Measurements from ENCODE around the gene PSME3IP1. TPM values are rescaled to one million over a fixed set of nuclear protein-coding genes. Genes with fewer than 3 reads are reported as not detected.

Gene PSME3IP1
- total and polyA plus RNA-seq, 7 experiments from 2014 or later = 76.3 to 159 (median 140) TPM

GRCh38 chr16:57167538-57167937 is 18.3 kb downstream of the PSME3IP1 start:
- Mint-ChIP-seq H3K4me3 (peak overlapping the region in 1 of 10 donors; percentile 35), H3K27ac (peak overlapping the region in 1 of 9 donors; percentile 61), H3K36me3 (peaks cover 21 to 51% (median 37%) of the 10 kb centered on the region in 5 donors), H3K27me3 (no peaks in the 10 kb centered on the region), H3K9me3 (no peaks in the 10 kb centered on the region), H3K4me1 (peaks cover 5 to 28% (median 15%) of the 10 kb centered on the region in 7 donors)
- no peaks in the 10 kb centered on the region for H3K27me3 ChIP-seq (ENCODE audit: control insufficient read depth in 2 of 2, insufficient read depth in 2 of 2, low read length in 2 of 2)
- ATAC-seq (no peak), DNase-seq (no peak)
- POLR2A ChIA-PET = interaction anchor here (0.7 kb wide), 2 partner anchors 83 to 541 kb away, joined by 3 read pairs; no protein-coding TSS in a partner anchor
- H3K4me3 ChIP-seq (ENCODE audit: low read length) = no peak overlapping the region
- H3K36me3 ChIP-seq (ENCODE audit: control insufficient read depth in 2 of 3, insufficient read depth in 3 of 3, low read length in 3 of 3) = peaks cover 22 to 72% (median 33%) of the 10 kb centered on the region in 3 experiments
- H3K4me1 ChIP-seq (ENCODE audit: control insufficient read depth in 2 of 2, insufficient read depth in 2 of 2, low read length in 2 of 2) = peaks cover 0 to 4% of the 10 kb centered on the region in 2 donors
- H3K27ac ChIP-seq (ENCODE audit: low read depth, low read length) = no peak overlapping the region
- CTCF ChIA-PET = interaction anchor here (0.6 to 5.8 kb wide), 6 partner anchors 75 to 644 kb away, joined by 3 to 36 read pairs (median 4); partner anchors contain the start of gene CPNE2
- H3K9me3 ChIP-seq (ENCODE audit: control insufficient read depth in 2 of 3, low read length in 3 of 3) = no peaks in the 10 kb centered on the region
- intact Hi-C loops (cut with micrococcal nuclease) = loop anchor here (5.0 kb wide), 2 partner anchors 250 to 375 kb away; no protein-coding TSS in a partner anchor

GRCh38 chr16:57166951-57167350 is 18.9 kb downstream of the PSME3IP1 start:
- no peak overlapping the region for H3K27ac Mint-ChIP-seq
- CTCF ChIA-PET = interaction anchor here (0.6 to 5.8 kb wide), 5 partner anchors 74 to 206 kb away, joined by 3 to 31 read pairs (median 5); partner anchors contain the start of gene CPNE2
- peaks cover 5 to 28% (median 15%) of the 10 kb centered on the region in 7 donors for H3K4me1 Mint-ChIP-seq
- POLR2A ChIA-PET = interaction anchor here (0.5 to 1.0 kb wide), 2 partner anchors 54 to 74 kb away, joined by 3 to 7 read pairs; partner anchors contain the start of gene CPNE2
- H3K27ac ChIP-seq (ENCODE audit: low read depth, low read length) = no peak overlapping the region
- no peaks in the 10 kb centered on the region for H3K9me3 Mint-ChIP-seq
- H3K36me3 ChIP-seq (ENCODE audit: control insufficient read depth in 2 of 3, insufficient read depth in 3 of 3, low read length in 3 of 3) = peaks cover 16 to 66% (median 35%) of the 10 kb centered on the region in 3 experiments
- no peak overlapping the region for H3K4me3 Mint-ChIP-seq
- DNase-seq = no peak
- H3K4me1 ChIP-seq (ENCODE audit: control insufficient read depth in 2 of 2, insufficient read depth in 2 of 2, low read length in 2 of 2) = peaks cover 0 to 4% of the 10 kb centered on the region in 2 donors
- intact Hi-C loops (cut with micrococcal nuclease) = loop anchor here (5.0 kb wide), 2 partner anchors 250 to 375 kb away; no protein-coding TSS in a partner anchor
- H3K4me3 ChIP-seq (ENCODE audit: low read length) = no peak overlapping the region
- no peaks in the 10 kb centered on the region for H3K27me3 Mint-ChIP-seq
- no peaks in the 10 kb centered on the region for H3K27me3 ChIP-seq (ENCODE audit: control insufficient read depth in 2 of 2, insufficient read depth in 2 of 2, low read length in 2 of 2)
- peaks cover 17 to 47% (median 35%) of the 10 kb centered on the region in 5 donors for H3K36me3 Mint-ChIP-seq
- no peaks in the 10 kb centered on the region for H3K9me3 ChIP-seq (ENCODE audit: control insufficient read depth in 2 of 3, low read length in 3 of 3)
- ATAC-seq = peak; percentile 53

GRCh38 chr16:57166451-57166850 is 19.4 kb downstream of the PSME3IP1 start:
- no peak overlapping the region for H3K27ac ChIP-seq (ENCODE audit: low read depth, low read length)
- Mint-ChIP-seq H3K36me3 (peaks cover 15 to 45% (median 31%) of the 10 kb centered on the region in 5 donors), H3K9me3 (no peaks in the 10 kb centered on the region), H3K4me3 (no peak overlapping the region), H3K4me1 (peaks cover 5 to 28% (median 15%) of the 10 kb centered on the region in 7 donors), H3K27ac (peak overlapping the region in 1 of 9 donors; percentile 2), H3K27me3 (no peaks in the 10 kb centered on the region)
- H3K9me3 ChIP-seq (ENCODE audit: control insufficient read depth in 2 of 3, low read length in 3 of 3) = no peaks in the 10 kb centered on the region
- H3K4me1 ChIP-seq (ENCODE audit: control insufficient read depth in 2 of 2, insufficient read depth in 2 of 2, low read length in 2 of 2) = peaks cover 0 to 4% of the 10 kb centered on the region in 2 donors
- peaks cover 13 to 61% (median 30%) of the 10 kb centered on the region in 3 experiments for H3K36me3 ChIP-seq (ENCODE audit: control insufficient read depth in 2 of 3, insufficient read depth in 3 of 3, low read length in 3 of 3)
- intact Hi-C loops (cut with micrococcal nuclease) = loop anchor here (5.0 kb wide), 2 partner anchors 251 to 374 kb away; no protein-coding TSS in a partner anchor
- POLR2A ChIA-PET = interaction anchor here (0.5 to 1.0 kb wide), 2 partner anchors 53 to 74 kb away, joined by 3 to 7 read pairs; partner anchors contain the start of gene CPNE2
- CTCF ChIA-PET = interaction anchor here (0.6 to 5.8 kb wide), 5 partner anchors 74 to 205 kb away, joined by 3 to 31 read pairs (median 5); partner anchors contain the start of gene CPNE2
- DNase-seq = no peak
- ATAC-seq = no peak
- H3K27me3 ChIP-seq (ENCODE audit: control insufficient read depth in 2 of 2, insufficient read depth in 2 of 2, low read length in 2 of 2) = no peaks in the 10 kb centered on the region
- no peak overlapping the region for H3K4me3 ChIP-seq (ENCODE audit: low read length)

- peaks cover 11 to 56% (median 29%) of the 10 kb centered on the region in 3 experiments for H3K36me3 ChIP-seq (ENCODE audit: control insufficient read depth in 2 of 3, insufficient read depth in 3 of 3, low read length in 3 of 3)
- Mint-ChIP-seq H3K27ac (no peak overlapping the region), H3K27me3 (no peaks in the 10 kb centered on the region), H3K4me3 (no peak overlapping the region), H3K9me3 (no peaks in the 10 kb centered on the region), H3K4me1 (peaks cover 5 to 29% (median 15%) of the 10 kb centered on the region in 7 donors), H3K36me3 (peaks cover 10 to 41% (median 27%) of the 10 kb centered on the region in 5 donors)
- ChIA-PET POLR2A (interaction anchor here (1.0 kb wide), 1 partner anchor 73 kb away, joined by 7 read pairs; the partner anchor contains the start of gene CPNE2), CTCF (interaction anchor here (1.3 to 5.8 kb wide), 3 partner anchors 73 to 199 kb away, joined by 4 to 31 read pairs (median 5); partner anchors contain the start of gene CPNE2)
- intact Hi-C loops (cut with micrococcal nuclease) = loop anchor here (5.0 kb wide), 2 partner anchors 251 to 374 kb away; no protein-coding TSS in a partner anchor
- H3K27ac ChIP-seq (ENCODE audit: low read depth, low read length) = no peak overlapping the region
- ATAC-seq = no peak
- H3K4me3 ChIP-seq (ENCODE audit: low read length) = no peak overlapping the region
- H3K27me3 ChIP-seq (ENCODE audit: control insufficient read depth in 2 of 2, insufficient read depth in 2 of 2, low read length in 2 of 2) = no peaks in the 10 kb centered on the region
- H3K9me3 ChIP-seq (ENCODE audit: control insufficient read depth in 2 of 3, low read length in 3 of 3) = no peaks in the 10 kb centered on the region
- DNase-seq = no peak
- peaks cover 0 to 4% of the 10 kb centered on the region in 2 donors for H3K4me1 ChIP-seq (ENCODE audit: control insufficient read depth in 2 of 2, insufficient read depth in 2 of 2, low read length in 2 of 2)
Observed at GRCh38 chr16:57165938-57166337, 19.9 kb downstream of the PSME3IP1 start.

- H3K27ac ChIP-seq (ENCODE audit: low read depth, low read length) = no peak overlapping the region
- Mint-ChIP-seq H3K27me3 (no peaks in the 10 kb centered on the region), H3K9me3 (no peaks in the 10 kb centered on the region), H3K27ac (no peak overlapping the region), H3K4me1 (peaks cover 5 to 34% (median 15%) of the 10 kb centered on the region in 7 donors), H3K4me3 (no peak overlapping the region), H3K36me3 (peaks cover 7 to 43% (median 30%) of the 10 kb centered on the region in 5 donors)
- H3K36me3 ChIP-seq (ENCODE audit: control insufficient read depth in 2 of 3, insufficient read depth in 3 of 3, low read length in 3 of 3) = peaks cover 11 to 52% (median 28%) of the 10 kb centered on the region in 3 experiments
- ChIA-PET CTCF (interaction anchor here (0.6 to 5.8 kb wide), 3 partner anchors 73 to 252 kb away, joined by 3 to 31 read pairs (median 4); partner anchors contain the start of gene CPNE2), POLR2A (no interaction called here)
- no peak for ATAC-seq
- no peak for DNase-seq
- no peaks in the 10 kb centered on the region for H3K27me3 ChIP-seq (ENCODE audit: control insufficient read depth in 2 of 2, insufficient read depth in 2 of 2, low read length in 2 of 2)
- intact Hi-C loops (cut with micrococcal nuclease) = loop anchor here (5.0 kb wide), 2 partner anchors 252 to 373 kb away; no protein-coding TSS in a partner anchor
- H3K4me1 ChIP-seq (ENCODE audit: control insufficient read depth in 2 of 2, insufficient read depth in 2 of 2, low read length in 2 of 2) = peaks cover 0 to 4% of the 10 kb centered on the region in 2 donors
- no peak overlapping the region for H3K4me3 ChIP-seq (ENCODE audit: low read length)
- H3K9me3 ChIP-seq (ENCODE audit: control insufficient read depth in 2 of 3, low read length in 3 of 3) = no peaks in the 10 kb centered on the region
Observed at GRCh38 chr16:57165483-57165882, 20.4 kb downstream of the PSME3IP1 start.

- Histone ChIP-seq H3K27ac (ENCODE audit: low read depth, low read length) (no peak overlapping the region), H3K4me1 (ENCODE audit: control insufficient read depth in 2 of 2, insufficient read depth in 2 of 2, low read length in 2 of 2) (peaks cover 0 to 4% of the 10 kb centered on the region in 2 donors), H3K4me3 (ENCODE audit: low read length) (no peak overlapping the region), H3K27me3 (ENCODE audit: control insufficient read depth in 2 of 2, insufficient read depth in 2 of 2, low read length in 2 of 2) (no peaks in the 10 kb centered on the region), H3K9me3 (ENCODE audit: control insufficient read depth in 2 of 3, low read length in 3 of 3) (no peaks in the 10 kb centered on the region), H3K36me3 (ENCODE audit: control insufficient read depth in 2 of 3, insufficient read depth in 3 of 3, low read length in 3 of 3) (peaks cover 4 to 36% (median 18%) of the 10 kb centered on the region in 3 experiments)
- intact Hi-C loops (cut with micrococcal nuclease) = no loop called here
- Mint-ChIP-seq H3K27ac (no peak overlapping the region), H3K4me3 (no peak overlapping the region), H3K27me3 (no peaks in the 10 kb centered on the region), H3K4me1 (peaks cover 5 to 36% (median 22%) of the 10 kb centered on the region in 7 donors), H3K36me3 (peaks cover 15 to 55% (median 40%) of the 10 kb centered on the region in 5 donors), H3K9me3 (no peaks in the 10 kb centered on the region)
- POLR2A ChIA-PET = no interaction called here
- ATAC-seq (no peak), DNase-seq (no peak)
- CTCF ChIA-PET = interaction anchor here (0.6 kb wide), 1 partner anchor 458 kb away, joined by 3 read pairs; no protein-coding TSS in a partner anchor
Observed at GRCh38 chr16:57163842-57164241, 22.0 kb downstream of the PSME3IP1 start.

Measured in naive thymus-derived CD4-positive, alpha-beta T cell (primary cell).